Peyer's patch (tissue), 4 donors: ENCODE measurements around the gene NKX1-1. TPM values are rescaled to one million over a fixed set of nuclear protein-coding genes. Genes with fewer than 3 reads are reported as not detected.
A peak's percentile ranks its signal among the peaks of the same experiment; 100 is the strongest.
"Not testable (repeated sequence)": the region's sequence is repeated elsewhere in the genome, so short reads cannot be mapped to it uniquely, and the experiment has no call there.

Experiments used
- DNase-seq, 3 donors: peaks; one replicate each; pipeline ENCODE4 v3.0.0-alpha.2; 2017 to 2019
- H3K27ac ChIP-seq, 4 donors: fragments of 200-600 bp; sonication (generic); one replicate each; pipeline ENCODE4 v1.5.1; 2016 to 2019
- H3K27me3 ChIP-seq, 2 donors: fragments of 200-600 bp; sonication (generic); one replicate each; pipeline ENCODE4 v1.5.1; 2019
- H3K36me3 ChIP-seq, 3 donors: fragments of 200-600 bp; sonication (generic); one replicate each; pipeline ENCODE4 v1.5.1; 2016 to 2019
- H3K4me1 ChIP-seq, 4 donors: fragments of 200-600 bp; sonication (generic); one replicate each; pipeline ENCODE4 v1.5.1; 2016 to 2019
- H3K4me3 ChIP-seq, 4 donors: fragments of 200-600 bp; sonication (generic); 1 replicate in 3 of 4; 2 replicates in 1 of 4; pipeline ENCODE4 v1.5.1; 2016 to 2019; ENCODE audit warnings: mild to moderate bottlenecking in 1 of 4
- H3K9me3 ChIP-seq, 4 donors: fragments of 200-600 bp; sonication (generic); one replicate each; pipeline ENCODE4 v1.5.1; 2016 to 2019; ENCODE audit warnings: mild to moderate bottlenecking in 1 of 4
- CTCF ChIP-seq, 6 experiments: fragments of 450-650 bp in 4 of 6; fragments of 200-600 bp in 2 of 6; sonication (generic) in 1 of 6; IDR thresholded peaks; one replicate each; pipeline ENCODE4 v1.5.1; 2017 to 2019; ENCODE audit warnings: antibody characterized with exemption in 6 of 6, mild to moderate bottlenecking in 3 of 6, moderate library complexity in 1 of 6
- POLR2A ChIP-seq, 2 donors: fragments of 450-650 bp; IDR thresholded peaks; one replicate each; pipeline ENCODE4 v1.5.1; 2017; ENCODE audit warnings: antibody characterized with exemption in 2 of 2, mild to moderate bottlenecking in 2 of 2, moderate library complexity in 2 of 2
- total RNA-seq, 4 donors: library from RNA; depleted of rRNA; stranded (reverse); fragments of >200 nt; gene quantifications; one replicate each; pipeline ENCODE4 v1.1.0, GENCODE V29; 2016

The NKX1-1 gene
- total RNA-seq, 4 donors from 2014 or later: not detected

GRCh38 chr4:1374706-1375045 lies 31.6 kb downstream of the NKX1-1 start:
- Histone ChIP-seq H3K9me3 (no peaks in the 10 kb centered on the region), H3K27me3 (no peaks in the 10 kb centered on the region), H3K4me3 (no peak overlapping the region), H3K36me3 (peaks cover 0 to 50% (median 0%) of the 10 kb centered on the region in 3 donors), H3K4me1 (no peaks in the 10 kb centered on the region), H3K27ac (no peak overlapping the region)
- TF ChIP-seq CTCF (IDR thresholded peaks at IDR 0.05) (no peak), POLR2A (IDR thresholded peaks at IDR 0.05) (no peak)
- peak in 1 of 3 donors; percentile 31 for DNase-seq

GRCh38 chr4:1373892-1374705 lies 32.1 kb downstream of the NKX1-1 start:
- Histone ChIP-seq H3K27me3 (no peaks in the 10 kb centered on the region), H3K4me1 (no peaks in the 10 kb centered on the region), H3K36me3 (peaks cover 0 to 50% (median 0%) of the 10 kb centered on the region in 3 donors), H3K9me3 (no peaks in the 10 kb centered on the region), H3K4me3 (no peak overlapping the region), H3K27ac (no peak overlapping the region)
- no peak for TF ChIP-seq CTCF (IDR thresholded peaks at IDR 0.05)
- no peak for TF ChIP-seq POLR2A (IDR thresholded peaks at IDR 0.05)
- DNase-seq: peak in 1 of 3 donors; percentile 37

DNA sequence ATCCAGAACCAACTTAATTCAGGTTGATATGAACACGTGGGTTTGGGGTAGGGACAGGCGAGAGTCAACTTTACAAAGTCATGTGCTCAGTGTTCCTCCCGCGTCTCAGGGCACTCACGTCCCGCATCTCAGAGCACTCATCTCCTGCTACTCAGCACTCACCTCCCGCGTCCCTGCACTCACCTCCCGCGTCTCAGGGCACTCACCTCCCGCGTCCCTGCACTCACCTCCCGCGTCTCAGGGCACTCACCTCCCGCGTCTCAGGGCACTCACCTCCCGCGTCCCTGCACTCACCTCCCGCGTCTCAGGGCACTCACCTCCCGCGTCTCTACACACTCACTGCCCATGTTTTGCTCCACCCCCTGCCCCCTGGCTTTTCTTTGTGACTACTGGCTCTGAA lies 33.7 kb downstream of the NKX1-1 start:
- H3K4me1 ChIP-seq, H3K4me3 ChIP-seq, H3K27ac ChIP-seq, H3K9me3 ChIP-seq, H3K27me3 ChIP-seq, DNase-seq: not testable (repeated sequence)
- peaks cover 0 to 45% (median 0%) of the 10 kb centered on the region in 3 donors for H3K36me3 ChIP-seq

DNA sequence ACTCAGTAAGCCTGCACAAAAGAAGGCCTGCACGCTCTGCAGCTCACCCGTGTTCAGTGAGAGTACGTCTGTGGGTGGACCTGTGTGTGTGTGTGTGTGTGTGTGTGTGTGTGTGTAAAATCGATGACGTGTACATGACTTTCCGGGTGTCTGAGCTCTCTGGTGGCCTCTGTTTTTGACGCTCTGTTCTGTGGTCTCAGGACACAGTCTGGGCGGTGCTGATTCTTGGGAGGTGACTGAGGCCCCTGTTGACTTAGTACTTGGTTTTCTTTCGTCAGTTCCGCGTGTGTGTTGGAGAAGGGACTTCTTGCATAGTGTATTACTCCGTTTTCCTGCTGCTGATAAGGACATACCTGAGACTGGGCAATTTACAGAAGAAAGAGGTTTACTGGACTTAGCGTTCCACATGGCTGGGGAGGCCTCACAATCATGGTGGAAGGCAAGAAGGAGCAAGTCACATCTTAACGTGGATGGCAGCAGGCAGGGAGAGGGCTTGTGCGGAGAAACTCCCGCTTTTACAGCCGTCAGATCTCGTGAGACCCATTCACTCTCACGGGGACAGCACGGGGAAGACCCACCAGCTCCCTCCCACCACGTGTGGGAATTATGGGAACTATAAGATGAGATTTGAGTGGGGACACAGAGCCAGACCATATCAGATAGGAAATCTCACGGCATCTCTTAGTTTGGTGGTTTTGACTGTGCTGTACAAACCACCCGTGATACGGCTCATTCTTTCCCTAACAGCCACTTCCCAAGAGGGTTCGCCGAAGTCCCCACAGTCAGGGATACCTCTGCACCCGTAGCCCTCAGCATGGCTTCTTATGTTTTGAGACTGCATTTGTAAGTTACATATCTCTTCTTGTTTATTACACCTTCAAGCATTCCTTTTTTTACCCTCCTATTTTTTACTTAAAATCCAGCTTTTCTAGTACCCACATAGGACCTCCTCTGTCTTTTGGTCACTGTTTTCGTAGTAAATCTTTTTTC lies 34.8 kb downstream of the NKX1-1 start:
- peak in 1 of 3 donors; percentile 13 for DNase-seq

GRCh38 chr4:1370321-1371124 lies 35.7 kb downstream of the NKX1-1 start:
- H3K9me3 ChIP-seq: no peaks in the 10 kb centered on the region
- H3K27me3 ChIP-seq: no peaks in the 10 kb centered on the region
- H3K4me1 ChIP-seq: no peaks in the 10 kb centered on the region
- no peak overlapping the region for H3K4me3 ChIP-seq
- peaks cover 0 to 42% (median 0%) of the 10 kb centered on the region in 3 donors for H3K36me3 ChIP-seq
- no peak for TF ChIP-seq CTCF (IDR thresholded peaks at IDR 0.05)
- TF ChIP-seq POLR2A (IDR thresholded peaks at IDR 0.05): no peak
- peak in 1 of 3 donors; percentile 34 for DNase-seq
- no peak overlapping the region for H3K27ac ChIP-seq

More for the DNA sequence above, 34.8 kb downstream of the NKX1-1 start:
- no peaks in the 10 kb centered on the region for H3K27me3 ChIP-seq
- no peaks in the 10 kb centered on the region for H3K4me1 ChIP-seq
- peaks cover 0 to 42% (median 0%) of the 10 kb centered on the region in 3 donors for H3K36me3 ChIP-seq
- no peak overlapping the region for H3K27ac ChIP-seq
- H3K4me3 ChIP-seq: no peak overlapping the region
- no peaks in the 10 kb centered on the region for H3K9me3 ChIP-seq
- TF ChIP-seq POLR2A (IDR thresholded peaks at IDR 0.05): no peak
- no peak for TF ChIP-seq CTCF (IDR thresholded peaks at IDR 0.05)
